Endothelial cell of umbilical vein (primary cell): Measurements from ENCODE around the gene DDX24. TPM values are rescaled to one million over a fixed set of nuclear protein-coding genes. Genes with fewer than 3 reads are reported as not detected.

Source experiments
- BruUV-seq: library from RNA; stranded (reverse); fragments of 400-500 nt; replicated peaks from 2 replicates; lab custom pipeline; 2021; lab: Mats Ljungman, UMichigan
- CTCF ChIA-PET: fragments of 300-600, 350-600 bp; sonication (Branson Sonifier 250); formaldehyde crosslinking; loops from one replicate; lab custom pipeline; 2021; ENCODE audit warnings: antibody characterized with exemption, inconsistent platforms; lab: Charles Lee
- POLR2A ChIA-PET: fragments of 300-600, 350-600 bp; sonication (Branson Sonifier 250); formaldehyde crosslinking; loops from one replicate; lab custom pipeline; 2021; ENCODE audit warnings: antibody characterized with exemption, inconsistent platforms; lab: Charles Lee
- DNase-seq: peaks from one replicate; pipeline ENCODE4 v3.0.0-alpha.2; 2011; ENCODE audit warnings: low read depth, low spot score
- FAIRE-seq: peaks from 2 replicates; lab custom pipeline; 2011; peaks lifted over from hg19 to GRCh38; lab: Jason Lieb, UNC
- H2AFZ ChIP-seq: 2 replicates; pipeline ENCODE4 v1.6.0; 2012; ENCODE audit warnings: low read depth, low read length, control low read depth, inconsistent platforms
- H3K27ac ChIP-seq: 2 replicates; pipeline ENCODE4 v1.5.1; 2011; ENCODE audit warnings: low read depth, mild to moderate bottlenecking, control low read depth, low read length, moderate library complexity; ENCODE audit not compliant: insufficient read depth
- H3K27me3 ChIP-seq, 2 experiments: 2 replicates each; pipeline versions ENCODE4 v1.6.0 to v1.6.1; 2011; ENCODE audit warnings: low read length in 2 of 2, mixed read lengths in 1 of 2; ENCODE audit not compliant: control insufficient read depth in 2 of 2, insufficient read depth in 2 of 2
- H3K36me3 ChIP-seq, 2 experiments: 2 replicates in 1 of 2; 3 replicates in 1 of 2; pipeline ENCODE4 v1.5.1; 2011; ENCODE audit warnings: low read length in 2 of 2, mild to moderate bottlenecking in 1 of 2, moderate library complexity in 1 of 2; ENCODE audit not compliant: control insufficient read depth in 2 of 2, insufficient read depth in 2 of 2; ENCODE audit errors: extremely low read depth in 1 of 2
- H3K4me1 ChIP-seq: 3 replicates; pipeline ENCODE4 v1.5.1; 2011; ENCODE audit warnings: mild to moderate bottlenecking, low read length; ENCODE audit not compliant: control insufficient read depth, insufficient read depth; ENCODE audit errors: extremely low read depth
- H3K4me2 ChIP-seq: 2 replicates; pipeline ENCODE4 v1.6.1; 2011; ENCODE audit warnings: low read length, control low read depth, mixed read lengths; ENCODE audit not compliant: insufficient read depth
- H3K4me3 ChIP-seq, 3 experiments: fragments of 200-600 bp in 1 of 3; sonication (generic), shearing (Covaris generic) in 1 of 3; replicated peaks in 1 of 3; 2 replicates each; pipeline ENCODE4 v1.5.1; 2011 to 2016; ENCODE audit warnings: control low read depth in 3 of 3, low read length in 3 of 3, mild to moderate bottlenecking in 2 of 3, inconsistent platforms in 1 of 3, low read depth in 1 of 3, moderate library complexity in 1 of 3; ENCODE audit not compliant: insufficient read depth in 1 of 3
- H3K79me2 ChIP-seq: 2 replicates; pipeline ENCODE4 v1.6.0; 2012; ENCODE audit warnings: low read length, inconsistent platforms; ENCODE audit not compliant: control insufficient read depth, insufficient read depth
- H3K9ac ChIP-seq: replicated peaks from 2 replicates; pipeline ENCODE3; 2011; ENCODE audit warnings: low read length, control low read depth; ENCODE audit not compliant: insufficient read depth; ENCODE audit errors: extremely low read depth
- H3K9me1 ChIP-seq: replicated peaks from 3 replicates; pipeline ENCODE4 v1.6.0; 2011; ENCODE audit warnings: mild to moderate bottlenecking, low read length; ENCODE audit not compliant: control insufficient read depth, insufficient read depth; ENCODE audit errors: extremely low read depth
- H3K9me3 ChIP-seq: replicated peaks from 2 replicates; pipeline ENCODE4 v1.5.1; 2012; ENCODE audit warnings: low read length, inconsistent platforms; ENCODE audit not compliant: control insufficient read depth, insufficient read depth
- H4K20me1 ChIP-seq: replicated peaks from 2 replicates; pipeline ENCODE3; 2011; ENCODE audit warnings: mild to moderate bottlenecking, low read length; ENCODE audit not compliant: control insufficient read depth, insufficient read depth; ENCODE audit errors: extremely low read depth
- EZH2 ChIP-seq: IDR thresholded peaks from 2 replicates; pipeline ENCODE4 v1.6.1; 2012; ENCODE audit warnings: borderline replicate concordance, low read depth, mild to moderate bottlenecking, moderate library complexity, low read length, inconsistent platforms; ENCODE audit not compliant: severe bottlenecking
- FOS ChIP-seq: IDR thresholded peaks from 2 replicates; pipeline ENCODE4 v1.6.1; 2011; ENCODE audit warnings: mild to moderate bottlenecking, low read length, moderate library complexity, borderline replicate concordance; ENCODE audit not compliant: insufficient read depth
- GATA2 ChIP-seq: IDR thresholded peaks from 2 replicates; pipeline ENCODE4 v1.7.0; 2011; ENCODE audit warnings: low read depth, mild to moderate bottlenecking, moderate library complexity, mixed read lengths, low read length; ENCODE audit not compliant: insufficient read length, insufficient read depth
- JUN ChIP-seq: IDR thresholded peaks from 2 replicates; pipeline ENCODE4 v1.6.1; 2011; ENCODE audit warnings: borderline replicate concordance, low read depth; ENCODE audit not compliant: insufficient read length, insufficient read depth
- MYC ChIP-seq: IDR thresholded peaks from one replicate; pipeline ENCODE4 v1.6.1; 2011; ENCODE audit warnings: mild to moderate bottlenecking, low read depth, low read length
- POLR2A ChIP-seq: IDR thresholded peaks from 2 replicates; pipeline ENCODE4 v1.6.1; 2012; ENCODE audit warnings: low read depth, mild to moderate bottlenecking, control low read depth, low read length
- POLR2AphosphoS5 ChIP-seq: IDR thresholded peaks from 2 replicates; pipeline ENCODE4 v1.6.1; 2012; ENCODE audit warnings: low read depth, mild to moderate bottlenecking, control low read depth, low read length, moderate library complexity; ENCODE audit not compliant: insufficient read depth
- dilution Hi-C: fragments of 300-500 bp; cut with MboI; formaldehyde crosslinking; loops from one replicate; pipeline ENCODE4 v1.15.0; 2019; ENCODE audit warnings: low sequenced_read_pairs; ENCODE audit not compliant: extremely low pct_ligation_motif_present
- intact Hi-C: fragments of 100-400 bp; cut with micrococcal nuclease; formaldehyde crosslinking; loops from one replicate; pipeline ENCODE4 v1.10.0; 2022
- polyA plus RNA-seq, 4 experiments: library from polyadenylated mRNA; depleted of rRNA in 3 of 4; stranded (reverse) in 3 of 4; unstranded in 1 of 4; fragments of >200 nt; gene quantifications; 2 replicates each; pipeline versions ENCODE4 v1.2.1 to v1.2.3, GENCODE V29; 2011 to 2012; ENCODE audit warnings: missing spikeins in 1 of 4
- total RNA-seq: library from RNA; stranded (reverse); gene quantifications from 2 replicates; pipeline ENCODE4 v1.2.3, GENCODE V29; 2021
- TF ChIP-seq, protein P1 (sequence below), 2 donors: IDR thresholded peaks; 1 replicate in 1 of 2; 2 replicates in 1 of 2; pipeline ENCODE4 v1.5.1; 2011; ENCODE audit warnings: low read length in 2 of 2, mild to moderate bottlenecking in 2 of 2, moderate library complexity in 2 of 2, control low read depth in 1 of 2, inconsistent platforms in 1 of 2, low read depth in 1 of 2; ENCODE audit not compliant: insufficient read depth in 1 of 2; ENCODE audit errors: extremely low read depth in 1 of 2
- TF ChIP-seq, protein P2 (sequence below): IDR thresholded peaks from 2 replicates; pipeline ENCODE4 v1.6.1; 2011; ENCODE audit not compliant: insufficient read depth, insufficient read length

DDX24 gene
- total and polyA plus RNA-seq, 2 donors (not counting 3 experiments of a cell fraction or from before 2014, with no cell fraction given) = 88.3 to 141 TPM

DNA sequence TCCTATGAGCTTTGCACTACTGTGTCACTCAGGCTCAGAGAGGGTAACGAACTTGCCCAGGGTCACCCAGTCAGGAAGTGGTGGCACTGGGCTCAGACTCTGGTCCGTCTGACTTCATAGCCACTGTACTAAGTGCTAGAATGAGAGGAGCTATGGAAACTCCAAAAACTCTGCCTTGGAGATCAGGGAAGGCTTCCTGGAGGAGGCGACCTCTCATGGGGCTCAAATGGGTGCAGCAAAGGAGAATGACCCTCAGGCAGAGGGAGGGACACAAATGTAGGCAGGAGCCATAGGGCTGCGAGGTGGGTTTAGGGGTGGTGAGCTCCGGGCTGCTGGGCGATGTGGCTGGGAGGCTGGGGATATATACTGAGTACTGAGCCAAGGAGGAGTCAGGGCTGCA lies 80.7 kb downstream of the DDX24 start:
- BruUV-seq = no TSS peak
- Histone ChIP-seq H3K9me3 (no peaks in the 10 kb centered on the region), H3K4me3 (no peak overlapping the region), H3K27me3 (no peaks in the 10 kb centered on the region), H3K4me2 (no peak overlapping the region), H3K79me2 (no peaks in the 10 kb centered on the region), H3K9me1 (no peaks in the 10 kb centered on the region), H3K36me3 (no peaks in the 10 kb centered on the region), H4K20me1 (no peaks in the 10 kb centered on the region), H3K27ac (no peak overlapping the region), H3K4me1 (no peaks in the 10 kb centered on the region), H2AFZ (no peak overlapping the region), H3K9ac (no peak overlapping the region)
- dilution Hi-C loops (no loop called here), intact Hi-C loops (loop anchor here (10.0 kb wide), 1 partner anchor 345 kb away; no protein-coding TSS in a partner anchor)
- ChIA-PET CTCF (interaction anchor here (0.8 to 12.5 kb wide), 8 partner anchors 15 to 793 kb away, joined by 3 to 368 read pairs (median 4); partner anchors contain the start of gene UBR7), POLR2A (no interaction called here)
- FAIRE-seq (no peak), DNase-seq (no peak)
- TF ChIP-seq GATA2 = no peak
- no peak for TF ChIP-seq POLR2AphosphoS5
- TF ChIP-seq, protein P1, sequence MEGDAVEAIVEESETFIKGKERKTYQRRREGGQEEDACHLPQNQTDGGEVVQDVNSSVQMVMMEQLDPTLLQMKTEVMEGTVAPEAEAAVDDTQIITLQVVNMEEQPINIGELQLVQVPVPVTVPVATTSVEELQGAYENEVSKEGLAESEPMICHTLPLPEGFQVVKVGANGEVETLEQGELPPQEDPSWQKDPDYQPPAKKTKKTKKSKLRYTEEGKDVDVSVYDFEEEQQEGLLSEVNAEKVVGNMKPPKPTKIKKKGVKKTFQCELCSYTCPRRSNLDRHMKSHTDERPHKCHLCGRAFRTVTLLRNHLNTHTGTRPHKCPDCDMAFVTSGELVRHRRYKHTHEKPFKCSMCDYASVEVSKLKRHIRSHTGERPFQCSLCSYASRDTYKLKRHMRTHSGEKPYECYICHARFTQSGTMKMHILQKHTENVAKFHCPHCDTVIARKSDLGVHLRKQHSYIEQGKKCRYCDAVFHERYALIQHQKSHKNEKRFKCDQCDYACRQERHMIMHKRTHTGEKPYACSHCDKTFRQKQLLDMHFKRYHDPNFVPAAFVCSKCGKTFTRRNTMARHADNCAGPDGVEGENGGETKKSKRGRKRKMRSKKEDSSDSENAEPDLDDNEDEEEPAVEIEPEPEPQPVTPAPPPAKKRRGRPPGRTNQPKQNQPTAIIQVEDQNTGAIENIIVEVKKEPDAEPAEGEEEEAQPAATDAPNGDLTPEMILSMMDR (IDR thresholded peaks at IDR 0.05; ENCODE audit: extremely low read depth in 1 of 2, insufficient read depth in 1 of 2, low read depth in 1 of 2, low read length in 2 of 2) = no peak
- TF ChIP-seq, protein P2, sequence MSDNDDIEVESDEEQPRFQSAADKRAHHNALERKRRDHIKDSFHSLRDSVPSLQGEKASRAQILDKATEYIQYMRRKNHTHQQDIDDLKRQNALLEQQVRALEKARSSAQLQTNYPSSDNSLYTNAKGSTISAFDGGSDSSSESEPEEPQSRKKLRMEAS = no peak
- no peak for TF ChIP-seq JUN
- TF ChIP-seq POLR2A = no peak
- TF ChIP-seq EZH2 = no peak
- no peak for TF ChIP-seq MYC
- no peak for TF ChIP-seq FOS
